Measurements from ENCODE around the gene CSF3R. TPM values are rescaled to one million over a fixed set of nuclear protein-coding genes. Genes with fewer than 3 reads are reported as not detected.

Gene CSF3R
- total RNA-seq, 1 experiment from 2014 or later: not detected

GRCh38 chr1:36530791-36531190, 48.1 kb upstream of the CSF3R start:
- DNase-seq: no peak
- Histone ChIP-seq H4K5ac (ENCODE audit: insufficient read length, low read depth, low read length) (no peak overlapping the region), H3K56ac (ENCODE audit: insufficient read length, low read depth, low read length) (no peak overlapping the region), H3K14ac (ENCODE audit: insufficient read depth, low read length) (no peak overlapping the region), H2AFZ (ENCODE audit: low read length) (no peak overlapping the region), H3K9ac (ENCODE audit: extremely low read depth, insufficient read length, low read length) (no peak overlapping the region), H4K8ac (replicated peaks; ENCODE audit: insufficient read length, low read depth, low read length) (no peak overlapping the region), H3K9me3 (ENCODE audit: control insufficient read depth, low read depth, low read length) (no peaks in the 10 kb centered on the region), H2BK20ac (ENCODE audit: low read depth, low read length, poor library complexity, severe bottlenecking) (no peak overlapping the region), H4K91ac (ENCODE audit: insufficient read length, low read depth, low read length) (no peak overlapping the region), H3K4me1 (ENCODE audit: insufficient read depth, low read length) (no peaks in the 10 kb centered on the region), H3K4me2 (ENCODE audit: insufficient read depth, insufficient read length, low read length) (no peak overlapping the region), H2AK5ac (ENCODE audit: insufficient read length, low read length) (no peak overlapping the region), H2BK12ac (ENCODE audit: insufficient read length, low read depth, low read length) (no peak overlapping the region), H3K79me2 (ENCODE audit: insufficient read depth, low read length) (no peaks in the 10 kb centered on the region), H2BK5ac (ENCODE audit: insufficient read length, low read length) (no peak overlapping the region), H2BK120ac (ENCODE audit: low read depth, low read length, poor library complexity, severe bottlenecking) (no peak overlapping the region), H3K27ac (ENCODE audit: insufficient read length, low read depth, low read length) (no peak overlapping the region), H2BK15ac (ENCODE audit: low read depth, low read length) (no peak overlapping the region), H3K79me1 (ENCODE audit: insufficient read depth, low read depth, low read length, poor library complexity, severe bottlenecking) (no peaks in the 10 kb centered on the region), H3K27me3 (ENCODE audit: insufficient read depth, low read length) (no peaks in the 10 kb centered on the region), H3K18ac (ENCODE audit: insufficient read length, low read depth, low read length) (no peak overlapping the region), H3T11ph (ENCODE audit: low read length) (no peak overlapping the region), H3K23me2 (ENCODE audit: insufficient read length, low read depth, low read length, poor library complexity, severe bottlenecking) (no peaks in the 10 kb centered on the region), H3K23ac (ENCODE audit: insufficient read length, low read depth, low read length) (no peak overlapping the region), H4K20me1 (ENCODE audit: control insufficient read depth, insufficient read depth, insufficient read length) (no peaks in the 10 kb centered on the region), H3K4ac (ENCODE audit: low read depth, low read length) (no peak overlapping the region)
- Mint-ChIP-seq H3K9me3 (peaks cover 3 to 6% of the 10 kb centered on the region in 2 experiments; a peak in 3 of 5 replicates), H3K27ac (no peak overlapping the region), H3K4me1 (peaks cover 7 to 18% of the 10 kb centered on the region in 2 experiments), H3K27me3 (ENCODE audit: low read depth) (peaks cover 7% of the 10 kb centered on the region), H3K4me3 (no peak overlapping the region), H3K36me3 (ENCODE audit: insufficient read depth in 1 of 3, low read depth in 3 of 3) (no peaks in the 10 kb centered on the region)
- no peak for TF ChIP-seq CTCF (conservative IDR thresholded peaks at IDR 0.05)
- no CpG with 5 or more reads among the region's 6 CpGs for whole genome bisulfite sequencing (ENCODE audit: extremely low coverage, insufficient read length, low lambda C conversion rate)

All from H9 (cell line).